ENCODE data around the gene RALBP1.
A peak's percentile ranks its signal among the peaks of the same experiment; 100 is the strongest.
"Not testable (repeated sequence)": the region's sequence is repeated elsewhere in the genome, so short reads cannot be mapped to it uniquely, and the experiment has no call there.

The RALBP1 gene

GRCh38 chr18:9454061-9454703, 21.1 kb upstream of the RALBP1 start:
- no peak for DNase-seq (ENCODE audit: low spot score)

DNA sequence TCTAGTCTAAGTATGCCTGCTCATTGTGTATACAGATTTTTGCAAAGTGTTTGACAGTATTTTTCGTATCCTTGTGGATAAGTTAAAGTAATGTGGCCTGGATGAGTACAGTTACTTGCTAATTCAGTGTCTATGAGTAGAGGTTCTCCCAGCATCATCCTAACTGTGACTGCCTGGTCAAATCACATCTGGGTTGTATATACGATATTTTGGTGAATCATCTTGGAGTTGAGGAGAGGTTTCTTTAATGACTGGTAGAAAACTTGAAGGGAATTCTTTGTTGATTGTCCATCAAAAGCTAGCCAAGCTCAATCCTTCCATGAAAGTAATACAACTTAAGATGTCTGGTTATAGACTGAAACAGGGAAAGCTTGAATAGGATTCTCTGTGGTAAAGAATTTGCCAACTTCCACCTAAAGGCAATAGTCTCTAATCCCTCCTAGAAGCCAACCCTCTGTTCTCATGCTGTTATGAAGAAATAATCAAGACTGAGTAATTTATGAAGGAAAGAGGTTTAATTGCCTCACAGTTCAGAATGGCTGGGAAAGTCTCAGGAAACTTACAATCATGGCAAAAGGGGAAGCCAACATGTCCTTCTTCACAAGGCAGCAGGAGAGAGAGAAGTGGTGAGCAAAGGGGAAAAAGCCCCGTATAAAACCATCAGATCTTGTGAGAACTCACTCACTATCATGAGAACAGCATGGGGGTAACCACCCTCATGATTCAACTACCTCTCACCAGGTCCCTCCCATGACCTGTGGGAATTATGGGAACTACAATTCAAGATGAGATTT, 19.4 kb upstream of the RALBP1 start:
- no peak for DNase-seq (ENCODE audit: low spot score)

- DNase-seq (ENCODE audit: low spot score) = no peak
These were observed 9.2 kb upstream of the RALBP1 start for GRCh38 chr18:9466127-9466526.

DNA sequence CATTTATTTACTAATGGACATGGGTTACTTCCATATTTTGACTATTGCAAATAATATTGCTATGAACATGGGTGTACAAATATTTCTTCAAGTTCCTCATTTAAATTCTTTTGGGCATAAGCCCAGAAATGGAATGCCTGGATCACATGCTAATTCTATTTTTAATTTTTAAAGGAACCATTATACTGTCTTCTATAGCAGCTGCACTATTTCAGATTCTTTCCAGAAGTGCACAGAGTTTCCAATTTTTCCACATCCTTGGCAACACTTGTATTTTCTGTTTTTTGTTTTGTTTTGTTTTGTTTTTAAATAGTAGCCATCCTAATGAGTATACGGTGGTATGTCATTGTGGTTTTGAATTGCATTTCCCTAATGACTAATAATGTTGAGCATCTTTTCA, 8.5 kb upstream of the RALBP1 start:
- no peak for DNase-seq (ENCODE audit: low spot score)

- no peak for DNase-seq (ENCODE audit: low spot score)
These were observed 6.3 kb upstream of the RALBP1 start for GRCh38 chr18:9468998-9469397.

GRCh38 chr18:9469685-9470084, 5.6 kb upstream of the RALBP1 start:
- DNase-seq (ENCODE audit: low spot score) = no peak

DNA sequence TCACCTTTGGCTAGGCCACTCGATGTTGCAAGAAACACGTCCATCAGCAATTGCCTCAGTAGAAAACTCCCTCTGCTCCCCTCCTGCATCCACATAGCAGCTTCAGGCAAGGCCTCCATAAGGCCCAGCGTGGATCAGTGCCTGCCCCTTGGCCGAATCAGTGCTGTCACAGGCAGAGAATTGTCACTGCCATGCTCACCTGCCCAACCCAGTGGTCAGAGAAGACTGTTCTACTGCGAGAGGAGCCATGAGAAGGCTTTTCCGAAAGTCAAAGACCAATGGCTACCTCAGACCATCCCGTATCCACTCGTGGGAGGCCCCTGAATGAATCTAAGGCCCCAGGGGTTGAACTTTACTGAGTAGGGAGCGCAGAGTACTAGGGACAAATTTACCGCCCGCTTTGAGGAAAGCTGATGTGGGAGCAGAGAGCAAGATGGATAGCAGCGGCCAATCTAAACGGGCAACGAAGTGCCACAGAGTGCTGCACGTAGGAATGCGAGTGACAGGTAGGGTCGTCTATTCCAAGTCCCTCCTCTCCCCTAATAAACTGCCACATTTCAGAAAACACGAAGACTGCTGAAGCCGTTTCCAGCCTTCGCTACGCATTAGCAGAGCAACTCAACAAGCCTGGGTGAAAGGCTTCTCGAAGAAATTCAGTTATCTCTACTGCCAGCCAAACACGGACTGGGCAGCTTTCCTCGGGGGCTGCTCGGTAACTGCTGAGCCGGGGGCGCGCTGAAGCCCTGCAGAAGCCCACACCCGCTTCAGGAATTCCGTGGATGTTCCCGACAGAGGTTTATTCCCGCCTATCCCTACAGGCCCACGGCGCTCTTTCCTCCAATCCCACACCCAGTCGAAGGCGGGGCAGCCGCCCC, 968 bp upstream of the RALBP1 start:
- peak; percentile 14 for DNase-seq (ENCODE audit: low spot score)

DNA sequence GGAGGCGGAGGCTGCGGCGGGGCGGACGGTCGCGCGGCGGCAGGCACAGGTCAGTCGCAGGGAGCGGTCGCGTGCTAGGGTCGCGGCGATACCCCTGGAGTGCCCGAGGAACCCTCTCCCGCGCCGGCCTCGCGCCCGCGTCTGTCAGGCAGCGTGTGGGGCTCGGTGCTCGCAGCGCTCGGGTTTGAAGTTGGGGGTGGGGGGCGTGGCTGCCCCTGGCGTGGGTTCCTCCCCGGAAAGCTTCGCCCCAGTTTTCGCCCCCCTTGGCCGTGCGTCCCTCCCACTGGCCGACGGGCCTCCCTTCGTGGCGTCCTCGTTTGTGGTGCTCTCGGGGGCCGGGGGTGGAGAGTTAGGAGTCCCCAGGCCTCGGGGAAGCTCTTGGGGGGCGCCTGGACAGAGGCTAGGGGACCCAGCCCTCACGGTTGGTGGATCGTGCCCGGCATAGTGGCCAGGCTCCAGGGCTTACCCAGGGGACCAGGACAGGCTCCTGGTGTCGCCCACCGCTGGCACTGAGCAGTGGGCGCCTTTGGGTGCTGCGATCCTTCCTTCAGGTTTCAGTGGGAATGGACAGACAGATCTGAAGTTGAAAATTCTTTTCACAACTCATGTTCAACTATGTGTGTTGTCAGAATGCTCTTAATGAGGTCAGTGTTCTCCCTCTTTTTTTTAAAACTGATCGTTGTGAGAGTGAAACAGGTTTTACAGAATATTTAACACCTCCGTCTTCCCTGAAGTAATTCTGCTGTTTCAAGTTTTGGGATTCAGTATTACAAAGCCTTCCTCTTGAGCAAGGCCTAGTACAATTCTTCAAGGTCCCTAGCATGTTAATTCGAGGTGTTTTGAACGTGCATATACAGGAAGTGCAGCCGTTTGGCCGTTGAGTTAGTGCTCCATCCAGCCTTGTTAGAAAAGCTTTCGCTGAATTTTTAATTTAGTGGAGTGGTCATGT, 604 bp downstream of the RALBP1 start:
- peak; percentile 11 for DNase-seq (ENCODE audit: low spot score)

DNA sequence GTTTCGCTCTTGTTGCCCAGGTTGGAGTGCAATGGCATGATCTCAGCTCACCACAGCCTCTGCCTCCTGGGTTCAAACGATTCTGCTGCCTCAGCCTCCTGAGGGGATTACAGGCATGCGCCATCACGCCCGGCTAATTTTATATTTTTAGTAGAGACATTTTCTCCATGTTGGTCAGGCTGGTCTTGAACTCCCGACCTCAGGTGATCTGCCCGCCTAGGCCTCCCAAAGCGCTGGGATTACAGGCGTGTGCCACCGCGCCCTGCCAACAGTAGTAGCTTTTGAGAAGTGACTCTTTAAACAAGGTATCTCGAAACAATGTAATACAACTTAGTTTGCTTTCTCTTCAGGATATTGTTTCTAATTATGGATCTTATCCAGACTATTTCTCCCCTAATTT, 1.6 kb downstream of the RALBP1 start:
- not testable (repeated sequence) for DNase-seq (ENCODE audit: low spot score)

- no peak for DNase-seq (ENCODE audit: low spot score)
These were observed 2.2 kb downstream of the RALBP1 start for GRCh38 chr18:9477509-9477908.

DNA sequence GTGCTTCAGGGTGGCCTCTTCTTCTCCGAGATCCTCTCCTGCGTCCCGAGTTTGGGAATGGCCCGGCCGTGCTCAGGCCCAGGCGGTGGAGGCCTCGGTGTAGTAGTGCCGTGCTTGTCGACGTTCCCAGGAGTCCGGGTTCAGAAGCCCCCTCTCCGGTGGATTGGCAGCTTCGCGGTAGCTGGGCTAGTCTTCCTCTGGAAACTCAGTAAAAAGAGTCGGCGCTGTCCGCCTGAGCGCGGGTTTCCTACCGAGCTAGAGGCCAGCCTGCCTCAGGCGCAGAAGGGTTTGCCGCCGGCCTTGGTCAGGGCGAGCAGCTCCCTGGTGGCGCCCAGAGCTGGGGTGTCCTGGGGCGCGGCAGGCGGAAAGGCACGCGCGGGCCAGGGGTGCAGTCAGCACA, 3.2 kb downstream of the RALBP1 start:
- DNase-seq (ENCODE audit: low spot score) = no peak

- DNase-seq (ENCODE audit: low spot score) = peak; percentile 12
These were observed 7.5 kb downstream of the RALBP1 start for GRCh38 chr18:9482790-9483189.

GRCh38 chr18:9483526-9483925, 8.2 kb downstream of the RALBP1 start:
- no peak for DNase-seq (ENCODE audit: low spot score)

DNA sequence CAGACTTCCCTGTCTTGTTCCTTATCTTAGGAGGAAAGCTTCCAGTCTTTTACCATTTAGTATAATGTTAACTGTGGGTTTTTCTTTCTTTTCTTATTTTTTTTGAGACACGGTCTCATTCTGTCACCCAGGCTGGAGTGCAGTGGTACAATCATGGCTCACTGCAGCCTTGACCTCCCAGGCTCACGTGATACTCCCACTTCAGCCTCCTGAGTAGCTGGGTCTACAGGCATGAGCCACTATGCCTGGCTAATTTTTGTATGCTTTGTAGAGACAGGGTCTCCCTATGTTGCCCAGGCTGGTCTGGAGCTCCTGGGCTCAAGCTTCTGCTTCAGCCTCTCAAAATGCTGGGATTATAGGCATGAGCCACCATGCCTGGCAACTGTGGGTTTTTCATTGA, 9.5 kb downstream of the RALBP1 start:
- not testable (repeated sequence) for DNase-seq (ENCODE audit: low spot score)

DNA sequence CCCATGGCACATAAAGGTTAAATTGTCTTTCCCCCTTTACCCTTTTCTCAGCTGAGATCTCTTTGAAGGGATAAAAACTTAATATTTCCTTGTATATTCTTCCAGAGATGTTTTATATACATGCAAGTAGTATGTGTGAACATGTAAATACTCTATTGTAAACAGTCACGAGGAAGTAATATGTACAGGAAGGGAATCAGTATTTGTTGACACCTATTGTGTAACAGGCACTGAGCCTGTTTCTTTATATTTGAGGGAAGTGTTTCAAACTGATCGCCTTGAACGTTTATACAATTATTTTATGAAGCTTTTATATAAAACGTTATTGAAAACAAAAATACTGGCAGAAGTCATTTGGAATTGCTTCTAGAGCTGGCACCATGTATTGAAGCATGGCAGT, 13.2 kb downstream of the RALBP1 start:
- no peak for DNase-seq (ENCODE audit: low spot score)

DNA sequence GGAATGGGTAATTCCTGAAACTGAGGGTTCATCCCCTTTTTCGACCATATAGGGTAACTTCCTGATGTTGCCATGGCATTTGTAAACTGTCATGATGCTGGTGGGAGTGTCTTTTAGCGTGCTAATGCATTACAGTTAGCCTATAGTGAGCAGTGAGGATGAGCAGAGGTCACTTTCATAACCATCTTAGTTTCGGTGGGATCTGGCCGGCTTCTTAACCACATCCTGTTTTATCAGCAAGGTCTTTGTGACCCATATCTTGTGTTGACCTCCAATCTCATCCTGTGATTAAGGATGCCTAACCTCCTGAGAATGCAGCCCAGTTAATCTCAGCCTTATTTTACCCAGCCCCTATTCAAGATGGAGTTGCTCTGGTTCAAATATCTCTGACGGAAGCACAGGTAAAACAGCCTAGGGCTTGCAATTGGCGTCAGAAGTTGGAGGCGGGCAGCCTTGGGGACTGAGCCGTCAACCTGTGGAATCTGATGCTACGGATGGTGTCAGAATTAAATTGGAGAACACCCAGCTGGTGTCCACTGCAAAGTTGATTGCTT, 19.5 kb downstream of the RALBP1 start:
- DNase-seq (ENCODE audit: low spot score) = no peak

GRCh38 chr18:9495465-9495864, 20.2 kb downstream of the RALBP1 start:
- DNase-seq (ENCODE audit: low spot score) = no peak

GRCh38 chr18:9495916-9496705, 20.8 kb downstream of the RALBP1 start:
- peak; percentile 25 for DNase-seq (ENCODE audit: low spot score)

GRCh38 chr18:9506046-9506792, 30.9 kb downstream of the RALBP1 start:
- peak; percentile 9 for DNase-seq (ENCODE audit: low spot score)

All from SK-N-DZ (cell line).